ENCODE measurements around the gene TPD52L1. TPM values are rescaled to one million over a fixed set of nuclear protein-coding genes. Genes with fewer than 3 reads are reported as not detected.

Gene TPD52L1
- total and polyA plus RNA-seq, 2 donors (not counting 1 experiment from before 2014, with no cell fraction given) = not detected

DNA sequence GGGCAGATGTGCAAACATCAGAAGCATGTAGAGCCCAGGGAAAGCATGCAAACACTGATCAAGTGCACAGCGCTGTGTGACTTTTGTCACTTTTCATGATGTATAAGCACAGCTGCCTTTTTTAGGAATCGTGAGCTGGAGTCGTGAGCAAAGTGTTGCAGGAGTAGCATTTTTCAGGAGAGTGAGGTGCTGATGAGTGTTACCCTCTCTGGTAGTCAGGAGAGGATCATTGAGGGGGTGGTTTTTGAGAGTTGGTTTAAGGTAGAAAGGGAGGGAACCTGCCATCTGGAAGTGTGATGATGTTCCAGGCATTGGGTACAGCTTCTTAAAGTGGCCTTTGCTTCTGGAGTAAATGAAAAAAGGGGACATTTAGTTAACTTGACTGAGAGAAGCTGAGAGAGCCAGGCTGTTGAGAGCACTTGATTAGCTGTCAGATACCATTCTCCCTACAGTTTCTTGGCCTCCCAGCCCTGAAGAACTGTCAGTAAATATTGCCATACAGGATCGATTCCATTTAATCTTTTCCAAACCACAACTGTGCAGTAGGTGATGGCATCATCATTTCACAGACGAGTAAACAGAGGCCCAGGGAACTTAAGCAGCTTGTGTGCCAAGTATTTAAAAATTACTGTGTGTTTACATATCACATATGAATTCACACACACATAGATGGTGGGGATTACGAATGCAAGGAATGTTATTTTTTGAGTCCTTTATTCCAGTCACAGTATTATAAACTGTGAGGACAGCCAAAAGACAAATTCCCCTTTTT lies 28.9 kb downstream of the TPD52L1 start:
- Histone ChIP-seq H3K9me3 (ENCODE audit: control extremely low read depth in 1 of 3, control insufficient read depth in 2 of 3, insufficient read depth in 1 of 3, low read length in 2 of 3) (no peaks in the 10 kb centered on the region), H3K4me2 (replicated peaks; ENCODE audit: low read depth, low read length, poor library complexity, severe bottlenecking) (no peak overlapping the region), H3K27ac (ENCODE audit: low read length in 2 of 2) (no peak overlapping the region), H2AFZ (ENCODE audit: insufficient read depth, low read depth, low read length, poor library complexity, severe bottlenecking) (no peak overlapping the region), H3K36me3 (replicated peaks in 1 of 2; ENCODE audit: control extremely low read depth in 1 of 2, control insufficient read depth in 1 of 2, extremely low read depth in 1 of 2, insufficient read depth in 2 of 2, low read length in 1 of 2) (no peaks in the 10 kb centered on the region), H3K4me3 (ENCODE audit: control extremely low read depth in 1 of 5, extremely low read depth in 1 of 5, insufficient read depth in 1 of 5, low read depth in 2 of 5, low read length in 4 of 5) (no peak overlapping the region), H3K27me3 (replicated peaks in 1 of 4; ENCODE audit: control extremely low read depth in 1 of 4, control insufficient read depth in 3 of 4, insufficient read depth in 4 of 4, low read length in 3 of 4) (no peaks in the 10 kb centered on the region), H3K79me2 (ENCODE audit: control insufficient read depth, insufficient read depth, low read length) (no peaks in the 10 kb centered on the region), H3K9ac (ENCODE audit: low read length) (no peak overlapping the region), H3K4me1 (ENCODE audit: control insufficient read depth in 2 of 2, insufficient read depth in 2 of 2, low read length in 2 of 2) (no peaks in the 10 kb centered on the region), H4K20me1 (ENCODE audit: control insufficient read depth, insufficient read depth, low read length, poor library complexity, severe bottlenecking) (no peaks in the 10 kb centered on the region)
- H3K27ac Mint-ChIP-seq = no peak overlapping the region
- H3K27me3 Mint-ChIP-seq = no peaks in the 10 kb centered on the region
- 100% methylated on average over 3 of the region's 6 CpGs for WGBS (ENCODE audit: insufficient coverage)
- ChIA-PET POLR2A (no interaction called here), CTCF (interaction anchor here (1.8 kb wide), 1 partner anchor 9 kb away, joined by 7 read pairs; no protein-coding TSS in a partner anchor)
- ATAC-seq (ENCODE audit: low read depth) = no peak
- DNase-seq = no peak
- H3K9me3 Mint-ChIP-seq (ENCODE audit: insufficient read depth) = no peaks in the 10 kb centered on the region
- TF ChIP-seq CTCF (IDR thresholded peaks at IDR 0.05) = no peak
- no peak for TF ChIP-seq EZH2 (IDR thresholded peaks at IDR 0.05; ENCODE audit: borderline replicate concordance, insufficient read depth, low read depth, low read length, poor library complexity, severe bottlenecking)
- intact Hi-C loops (cut with micrococcal nuclease) = no loop called here
- H3K4me1 Mint-ChIP-seq = no peaks in the 10 kb centered on the region
- no peak overlapping the region for H3K4me3 Mint-ChIP-seq

DNA sequence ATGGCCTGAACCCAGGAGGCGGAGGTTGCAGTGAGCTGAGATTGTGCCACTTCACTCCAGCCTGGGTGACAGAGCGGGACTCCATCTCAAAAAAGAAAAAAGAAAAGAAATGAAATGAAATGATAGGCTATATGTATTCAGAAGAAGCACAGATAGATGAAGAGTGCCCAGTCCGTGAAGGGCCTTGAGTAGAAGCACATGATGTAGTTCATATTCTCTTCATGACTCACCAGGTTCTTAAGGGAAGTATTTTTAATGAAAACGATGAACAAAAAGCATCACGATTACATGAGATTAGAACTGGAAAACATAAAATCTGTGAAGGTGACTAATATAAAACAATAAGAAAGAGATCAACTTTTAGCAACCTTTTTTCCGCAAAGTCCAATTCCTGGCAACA lies 29.8 kb downstream of the TPD52L1 start:
- no peak overlapping the region for H3K9ac ChIP-seq (ENCODE audit: low read length)
- H3K4me1 Mint-ChIP-seq = no peaks in the 10 kb centered on the region
- no peak for ATAC-seq (ENCODE audit: low read depth)
- H2AFZ ChIP-seq (ENCODE audit: insufficient read depth, low read depth, low read length, poor library complexity, severe bottlenecking) = no peak overlapping the region
- ChIA-PET CTCF (no interaction called here), POLR2A (no interaction called here)
- no peaks in the 10 kb centered on the region for H3K9me3 ChIP-seq (ENCODE audit: control extremely low read depth in 1 of 3, control insufficient read depth in 2 of 3, insufficient read depth in 1 of 3, low read length in 2 of 3)
- H4K20me1 ChIP-seq (ENCODE audit: control insufficient read depth, insufficient read depth, low read length, poor library complexity, severe bottlenecking) = no peaks in the 10 kb centered on the region
- no peak for DNase-seq
- H3K27me3 Mint-ChIP-seq = no peaks in the 10 kb centered on the region
- no peak overlapping the region for H3K4me3 Mint-ChIP-seq
- no peaks in the 10 kb centered on the region for H3K79me2 ChIP-seq (ENCODE audit: control insufficient read depth, insufficient read depth, low read length)
- no peak overlapping the region for H3K4me3 ChIP-seq (ENCODE audit: control extremely low read depth in 1 of 5, extremely low read depth in 1 of 5, insufficient read depth in 1 of 5, low read depth in 2 of 5, low read length in 4 of 5)
- H3K4me1 ChIP-seq (ENCODE audit: control insufficient read depth in 2 of 2, insufficient read depth in 2 of 2, low read length in 2 of 2) = no peaks in the 10 kb centered on the region
- intact Hi-C loops (cut with micrococcal nuclease) = no loop called here
- no peak overlapping the region for H3K27ac ChIP-seq (ENCODE audit: low read length in 2 of 2)
- WGBS (ENCODE audit: insufficient coverage) = 62% methylated on average over 2 of the region's 6 CpGs
- TF ChIP-seq EZH2 (IDR thresholded peaks at IDR 0.05; ENCODE audit: borderline replicate concordance, insufficient read depth, low read depth, low read length, poor library complexity, severe bottlenecking) (no peak), CTCF (IDR thresholded peaks at IDR 0.05) (no peak)
- H3K4me2 ChIP-seq (replicated peaks; ENCODE audit: low read depth, low read length, poor library complexity, severe bottlenecking) = no peak overlapping the region
- H3K9me3 Mint-ChIP-seq (ENCODE audit: insufficient read depth) = no peaks in the 10 kb centered on the region
- no peak overlapping the region for H3K27ac Mint-ChIP-seq
- no peaks in the 10 kb centered on the region for H3K27me3 ChIP-seq (replicated peaks in 1 of 4; ENCODE audit: control extremely low read depth in 1 of 4, control insufficient read depth in 3 of 4, insufficient read depth in 4 of 4, low read length in 3 of 4)
- no peaks in the 10 kb centered on the region for H3K36me3 ChIP-seq (replicated peaks in 1 of 2; ENCODE audit: control extremely low read depth in 1 of 2, control insufficient read depth in 1 of 2, extremely low read depth in 1 of 2, insufficient read depth in 2 of 2, low read length in 1 of 2)
